Smooth muscle cell of the brain vasculature (primary cell): Measurements from ENCODE around the gene LCT.
"Not testable (repeated sequence)": the region's sequence is repeated elsewhere in the genome, so short reads cannot be mapped to it uniquely, and the experiment has no call there.

Source experiments
- DNase-seq: peaks from one replicate; pipeline ENCODE4 v3.0.0-alpha.2; 2012; ENCODE audit warnings: low read depth, low spot score

The LCT gene

GRCh38 chr2:135832891-135833290, 4.1 kb downstream of the LCT start:
- DNase-seq = no peak

DNA sequence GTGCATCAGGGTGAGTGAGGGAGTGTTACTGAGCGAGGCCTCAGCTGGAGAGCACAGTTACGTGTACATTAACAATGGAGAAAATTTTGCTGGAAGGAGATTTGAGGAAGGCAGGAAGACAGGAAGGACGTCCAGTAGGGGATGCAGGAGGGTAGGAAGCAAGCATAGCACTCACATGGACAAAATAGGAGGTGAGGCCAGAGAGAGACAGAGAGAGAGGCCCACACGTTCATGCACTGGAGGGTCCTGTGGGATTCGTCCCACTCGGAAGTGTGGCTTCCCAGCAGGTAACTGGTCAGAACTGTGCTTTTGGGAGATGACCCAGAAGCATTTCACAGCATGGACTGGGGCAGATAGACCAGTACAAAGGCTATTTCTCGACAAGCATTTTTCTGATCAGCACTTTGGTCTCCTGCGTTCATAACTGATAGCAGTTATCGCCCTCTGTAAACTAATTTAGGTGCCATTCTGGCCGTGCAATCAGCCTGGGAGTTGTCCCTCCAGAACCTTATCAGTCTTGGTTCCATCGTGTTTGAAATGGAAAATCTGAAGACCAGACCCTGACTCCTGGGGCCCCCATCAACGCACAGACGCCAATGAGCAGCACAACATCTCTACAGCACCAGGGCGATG, 5.7 kb downstream of the LCT start:
- DNase-seq = no peak

- no peak for DNase-seq
Measured at GRCh38 chr2:135829378-135830135, 7.4 kb downstream of the LCT start.

DNA sequence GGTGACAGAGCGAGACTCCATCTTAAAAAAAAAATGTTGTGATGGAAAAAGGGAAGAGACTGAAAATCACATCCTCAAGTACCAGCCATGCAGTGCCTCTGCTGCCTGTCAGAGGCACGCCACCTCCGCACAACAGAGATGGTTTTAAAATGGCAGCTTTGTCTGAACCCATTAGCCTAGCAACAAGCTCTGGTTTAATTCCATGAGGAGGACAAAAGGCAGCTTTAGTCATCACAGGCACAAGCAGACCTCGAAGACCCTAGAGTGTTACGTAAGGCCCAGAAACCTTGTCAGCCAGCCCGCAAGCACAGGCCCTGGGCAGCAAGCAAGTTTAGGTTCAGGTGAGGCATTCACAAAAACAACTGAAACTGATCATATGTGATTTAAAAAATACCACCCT, 10.4 kb downstream of the LCT start:
- DNase-seq = no peak

GRCh38 chr2:135825550-135826176, 11.3 kb downstream of the LCT start:
- no peak for DNase-seq

DNA sequence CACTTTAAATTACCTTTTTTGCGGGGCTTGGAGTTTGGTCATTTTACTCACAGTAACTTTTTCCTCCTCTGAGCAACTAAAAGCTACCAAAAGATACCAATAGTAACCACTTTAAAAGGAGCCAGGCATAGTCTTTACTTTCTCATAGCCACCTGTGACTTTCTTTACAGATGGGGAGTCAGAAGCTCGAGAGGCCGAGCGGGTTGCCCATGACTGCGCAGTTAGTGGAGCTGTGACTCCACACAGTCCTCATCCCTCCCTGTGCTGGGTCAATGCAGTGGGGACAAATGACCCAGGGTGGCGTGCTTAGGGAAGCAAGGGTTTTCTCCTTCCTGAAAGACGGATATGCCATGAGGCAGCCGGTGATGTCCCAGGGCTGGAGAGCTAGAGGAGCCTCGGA, 11.9 kb downstream of the LCT start:
- no peak for DNase-seq

GRCh38 chr2:135822855-135823254, 14.1 kb downstream of the LCT start:
- DNase-seq = no peak

- no peak for DNase-seq
Measured at GRCh38 chr2:135821190-135821589, 15.8 kb downstream of the LCT start.

DNA sequence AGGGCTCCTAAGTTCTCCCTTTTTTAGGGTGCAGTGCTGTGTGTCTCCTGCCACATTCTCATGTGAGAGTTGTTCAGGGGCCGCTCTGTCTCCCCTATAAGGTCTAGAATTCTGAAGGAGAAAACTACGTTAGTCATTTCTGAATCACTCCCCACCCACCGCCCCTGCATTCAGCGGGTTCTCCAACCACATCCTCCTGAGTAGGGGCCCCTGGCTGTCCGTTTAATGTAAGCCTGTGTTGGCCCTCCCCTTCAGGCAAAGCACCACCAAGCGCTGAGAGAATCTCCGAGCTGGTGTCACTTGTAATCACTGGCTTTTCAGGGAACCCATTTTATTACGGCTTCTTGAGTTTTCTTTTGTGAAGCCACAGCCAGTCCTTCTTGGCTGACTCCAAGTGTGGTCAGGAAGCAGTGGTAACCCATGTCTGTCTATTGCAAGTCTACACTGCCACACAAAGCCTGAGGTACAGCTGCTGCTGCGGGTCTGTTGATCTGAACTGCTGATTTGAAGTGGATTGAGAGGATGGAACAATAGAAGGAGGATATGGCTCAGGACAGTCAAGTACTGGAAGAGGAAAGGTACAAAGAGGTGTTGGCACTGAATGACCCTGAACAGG, 16.9 kb downstream of the LCT start:
- DNase-seq = no peak

- DNase-seq = no peak
Measured at GRCh38 chr2:135818937-135819610, 17.9 kb downstream of the LCT start.

DNA sequence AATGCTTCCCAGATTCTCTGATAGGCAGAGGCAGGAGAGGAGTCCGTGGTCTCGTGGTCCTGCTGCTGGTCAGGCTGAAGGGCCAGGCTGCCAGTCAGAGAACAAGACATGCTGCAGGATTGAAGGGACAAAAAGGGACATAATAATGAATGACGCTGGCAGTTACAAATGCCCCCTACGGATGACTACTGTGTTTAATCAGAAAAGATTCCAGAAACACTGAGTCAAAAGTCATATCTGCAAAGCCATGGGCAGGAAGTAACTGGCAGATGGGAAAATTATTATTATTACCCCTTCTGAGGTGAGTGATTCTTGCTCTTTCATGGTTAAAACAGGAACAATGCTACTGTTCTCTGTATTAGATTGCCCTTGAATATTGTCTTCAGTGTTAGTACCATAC, 19.0 kb downstream of the LCT start:
- no peak for DNase-seq

GRCh38 chr2:135817466-135817865, 19.5 kb downstream of the LCT start:
- no peak for DNase-seq

DNA sequence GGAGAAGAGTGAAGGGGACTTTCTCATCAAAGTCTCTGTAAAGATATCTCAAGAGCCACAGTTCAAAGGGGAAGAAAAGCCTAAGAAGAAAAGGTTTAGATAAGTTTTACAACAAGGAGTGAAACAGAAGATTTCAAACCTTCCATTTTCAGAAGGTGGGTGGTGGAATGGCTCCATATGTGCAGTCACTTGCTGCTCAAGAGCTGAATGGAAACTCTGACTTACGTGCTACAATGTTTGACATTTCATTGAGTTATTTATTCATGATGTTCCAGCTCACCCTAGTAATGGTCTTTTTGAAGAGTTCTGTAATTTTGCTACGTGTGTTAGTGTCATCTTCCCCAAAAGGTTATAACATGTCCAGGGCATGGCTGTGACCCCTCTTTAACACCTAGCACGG, 21.7 kb downstream of the LCT start:
- no peak for DNase-seq

DNA sequence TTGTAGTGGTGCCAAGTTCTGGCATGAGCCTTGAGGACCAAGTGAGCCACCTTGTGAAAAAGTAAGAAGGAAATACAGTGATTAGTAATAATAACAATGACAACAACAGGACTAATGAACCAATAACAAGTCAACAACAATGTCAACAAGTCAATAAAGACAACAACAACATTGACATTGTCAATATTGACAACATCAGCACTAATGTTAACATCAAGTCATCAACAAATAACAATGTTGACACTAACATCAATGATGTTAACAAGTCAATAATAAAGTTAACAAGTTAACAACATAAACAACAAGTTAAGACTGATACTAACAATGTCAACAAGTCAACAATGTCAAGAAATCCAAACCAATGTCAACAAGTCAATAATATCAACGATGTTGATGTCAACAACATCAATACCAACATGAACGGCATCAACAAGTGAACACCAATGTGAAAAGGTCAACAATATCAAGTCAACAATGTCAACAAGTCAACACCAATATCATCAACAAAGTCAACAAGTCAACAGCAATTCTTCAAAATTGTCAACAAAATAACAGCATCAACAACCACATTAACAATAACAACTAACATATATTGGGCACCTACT, 24.0 kb downstream of the LCT start:
- no peak for DNase-seq

DNA sequence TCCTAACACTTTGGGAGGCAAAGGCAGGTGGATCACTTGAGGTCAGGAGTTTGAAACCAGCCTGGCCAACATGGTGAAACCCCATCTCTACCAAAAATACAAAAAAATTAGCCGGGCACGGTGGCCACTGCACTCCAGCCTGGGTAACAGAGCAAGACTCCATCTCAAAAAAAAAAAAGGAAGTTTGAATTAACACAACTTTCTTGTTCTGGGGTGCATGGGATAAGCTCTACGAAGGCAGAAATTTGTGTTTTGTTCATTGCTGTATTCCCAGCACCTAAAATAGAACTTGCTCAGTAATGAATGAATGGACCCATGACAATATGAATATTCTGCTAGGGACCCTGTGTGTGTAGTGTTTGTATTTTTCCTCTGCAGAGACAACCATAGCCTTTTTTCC, 29.1 kb downstream of the LCT start:
- not testable (repeated sequence) for DNase-seq

DNA sequence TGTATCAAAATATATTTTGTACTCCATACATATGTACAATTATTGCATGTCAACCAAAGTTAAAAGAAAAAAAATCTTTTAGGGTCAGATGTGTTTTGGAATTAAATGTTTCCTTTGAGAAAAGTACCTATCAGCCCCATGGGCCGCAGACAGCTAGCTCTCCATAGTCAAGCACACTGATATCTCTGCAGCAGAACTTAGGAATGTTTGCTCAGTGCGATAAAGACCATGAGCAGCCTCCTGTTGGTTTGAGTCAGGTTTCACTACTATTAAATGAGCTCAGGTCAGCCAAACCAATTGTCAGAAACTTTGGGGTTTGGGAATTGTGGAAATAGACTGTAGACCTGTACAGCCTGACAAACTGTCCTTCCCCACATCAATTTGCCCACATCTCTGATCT, 33.7 kb downstream of the LCT start:
- DNase-seq = no peak

GRCh38 chr2:135802350-135802749, 34.6 kb downstream of the LCT start:
- DNase-seq = no peak

DNA sequence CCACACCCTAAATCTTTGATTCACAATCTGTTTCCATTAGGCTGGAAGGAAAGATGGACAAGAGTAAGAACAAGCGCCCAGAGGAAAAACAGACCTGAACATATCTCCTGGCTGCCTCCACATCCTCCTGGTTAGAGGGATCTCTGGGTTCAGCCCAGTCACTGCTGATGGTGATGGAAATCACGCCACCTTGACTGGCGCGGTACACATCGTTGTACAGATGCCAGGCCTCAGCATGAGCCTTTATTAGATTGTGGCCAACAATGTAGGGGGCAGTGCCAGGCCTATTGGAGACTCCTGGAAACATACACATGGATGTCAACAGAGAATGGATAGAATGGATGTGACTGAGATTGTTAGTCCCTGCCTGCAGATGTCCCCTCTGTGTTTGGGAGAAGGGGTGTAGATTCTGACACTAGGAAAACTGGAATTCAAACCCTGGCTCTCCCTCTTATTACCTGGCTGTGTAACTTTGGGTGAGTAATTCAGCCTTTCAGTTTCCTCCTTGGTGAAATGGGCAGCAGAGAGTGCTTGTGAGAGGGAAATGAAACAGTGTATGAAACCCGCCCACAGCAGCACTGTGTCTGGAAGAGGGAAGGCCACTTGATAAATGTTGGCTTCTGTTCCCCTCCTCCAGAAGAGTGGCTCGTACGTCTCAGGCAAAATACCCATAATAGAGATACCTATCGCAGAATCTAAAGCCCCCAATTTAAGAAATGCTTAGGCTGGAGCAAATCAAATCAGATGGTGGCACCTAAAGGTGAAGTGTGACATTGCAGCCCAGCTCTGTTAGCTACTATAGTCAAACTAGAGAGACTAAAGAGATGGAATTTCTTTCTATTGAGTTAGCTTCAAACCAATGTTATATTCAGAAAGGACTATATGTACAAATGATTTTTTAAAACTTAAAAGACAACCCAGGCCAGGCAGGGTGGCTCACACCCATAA, 36.2 kb downstream of the LCT start:
- no peak for DNase-seq

- DNase-seq = no peak
Measured at GRCh38 chr2:135799738-135800137, 37.2 kb downstream of the LCT start.

DNA sequence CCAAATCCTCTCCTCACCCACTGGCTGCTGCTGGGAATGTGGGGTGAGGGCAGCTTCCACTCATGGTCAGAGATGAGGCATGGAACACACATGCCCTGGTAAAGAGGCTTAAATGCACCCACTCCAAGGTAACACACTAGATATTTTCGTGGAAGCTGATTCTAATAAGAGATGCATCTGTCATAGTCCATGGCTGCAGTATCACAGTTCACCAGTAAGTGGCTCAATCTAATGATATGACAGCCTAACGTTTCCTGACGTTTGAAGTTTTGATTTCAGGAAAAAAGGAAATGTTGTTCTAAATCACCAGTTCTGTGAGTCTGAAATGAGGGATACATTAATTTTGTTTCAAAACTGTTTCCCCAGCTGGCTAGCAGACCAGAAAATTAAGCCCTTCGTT, 38.2 kb downstream of the LCT start:
- no peak for DNase-seq
